Fibroblast of peridontal ligament (primary cell): ENCODE results near the gene METTL16.

Source experiments
- DNase-seq: peaks from one replicate; pipeline ENCODE4 v3.0.0-alpha.2; 2010; ENCODE audit errors: extremely low read depth

METTL16 gene

GRCh38 chr17:2380226-2380922 lies 131.3 kb downstream of the METTL16 start:
- DNase-seq, result no peak

- DNase-seq, result no peak
Observed at GRCh38 chr17:2379489-2380225, 132.0 kb downstream of the METTL16 start.

DNA sequence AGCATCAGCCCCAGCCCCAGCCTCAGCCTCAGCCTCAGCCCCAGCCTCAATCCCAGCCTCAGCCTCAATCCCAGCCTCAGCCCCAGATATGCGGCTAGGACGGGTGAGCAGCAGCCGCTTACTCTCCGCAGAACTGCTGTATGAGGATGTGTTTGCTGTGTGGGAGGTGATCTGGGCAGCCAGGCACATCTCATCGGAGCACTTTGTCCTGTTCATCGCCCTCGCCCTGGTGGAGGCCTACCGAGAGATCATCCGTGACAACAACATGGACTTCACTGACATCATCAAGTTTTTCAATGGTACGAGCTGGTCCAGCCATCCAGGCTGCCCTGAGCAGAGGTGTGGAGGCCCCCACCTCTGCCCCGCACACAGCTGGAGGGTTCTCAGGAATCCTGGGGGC lies 132.8 kb downstream of the METTL16 start:
- no peak for DNase-seq

- DNase-seq, result no peak
Observed at GRCh38 chr17:2377659-2378058, 134.0 kb downstream of the METTL16 start.

DNA sequence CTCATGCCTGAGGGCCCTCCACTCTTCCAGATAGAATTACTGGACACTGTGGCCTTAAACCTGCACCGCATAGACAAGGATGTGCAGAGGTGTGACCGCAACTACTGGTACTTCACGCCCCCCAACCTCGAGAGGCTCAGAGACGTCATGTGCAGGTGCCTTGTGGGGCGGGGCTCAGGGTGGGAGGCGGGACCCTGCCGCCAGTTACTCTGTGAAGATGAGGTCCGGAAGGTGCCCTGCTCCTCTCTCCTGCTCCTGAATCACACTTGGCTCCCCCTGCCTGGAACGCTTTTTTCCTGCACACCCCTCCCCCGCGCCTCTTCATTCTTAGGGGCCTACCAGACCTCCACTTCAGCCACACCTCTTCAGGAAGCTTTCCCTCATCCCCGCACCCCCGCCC lies 135.6 kb downstream of the METTL16 start:
- no peak for DNase-seq

GRCh38 chr17:2375406-2375805 lies 136.3 kb downstream of the METTL16 start:
- no peak for DNase-seq

- DNase-seq, result peak; percentile 7
Observed at GRCh38 chr17:2374549-2375285, 137.0 kb downstream of the METTL16 start.

- no peak for DNase-seq
Observed at GRCh38 chr17:2373179-2373578, 138.5 kb downstream of the METTL16 start.

GRCh38 chr17:2372681-2373080 lies 139.0 kb downstream of the METTL16 start:
- DNase-seq, result no peak

DNA sequence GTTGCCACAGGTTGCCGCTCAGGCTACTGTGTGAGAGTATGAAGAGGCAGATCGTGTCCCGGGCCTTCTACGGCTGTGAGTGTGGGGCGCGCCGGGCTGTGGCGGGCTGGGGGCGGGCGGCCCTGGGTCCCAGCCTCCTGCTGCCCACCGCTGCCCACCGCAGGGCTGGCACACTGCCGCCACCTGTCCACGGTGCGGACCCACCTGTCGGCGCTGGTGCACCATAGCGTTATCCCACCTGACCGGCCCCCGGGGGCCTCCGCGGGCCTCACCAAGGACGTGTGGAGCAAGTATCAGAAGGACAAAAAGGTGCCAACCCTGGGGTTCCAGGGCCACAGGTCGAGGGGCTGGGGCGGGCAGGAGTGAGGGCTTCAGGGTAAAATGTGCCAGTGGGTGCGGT lies 139.5 kb downstream of the METTL16 start:
- DNase-seq, result no peak

- no peak for DNase-seq
Observed at GRCh38 chr17:2371183-2372130, 140.2 kb downstream of the METTL16 start.

- no peak for DNase-seq
Observed at GRCh38 chr17:2370211-2370589, 141.5 kb downstream of the METTL16 start.

DNA sequence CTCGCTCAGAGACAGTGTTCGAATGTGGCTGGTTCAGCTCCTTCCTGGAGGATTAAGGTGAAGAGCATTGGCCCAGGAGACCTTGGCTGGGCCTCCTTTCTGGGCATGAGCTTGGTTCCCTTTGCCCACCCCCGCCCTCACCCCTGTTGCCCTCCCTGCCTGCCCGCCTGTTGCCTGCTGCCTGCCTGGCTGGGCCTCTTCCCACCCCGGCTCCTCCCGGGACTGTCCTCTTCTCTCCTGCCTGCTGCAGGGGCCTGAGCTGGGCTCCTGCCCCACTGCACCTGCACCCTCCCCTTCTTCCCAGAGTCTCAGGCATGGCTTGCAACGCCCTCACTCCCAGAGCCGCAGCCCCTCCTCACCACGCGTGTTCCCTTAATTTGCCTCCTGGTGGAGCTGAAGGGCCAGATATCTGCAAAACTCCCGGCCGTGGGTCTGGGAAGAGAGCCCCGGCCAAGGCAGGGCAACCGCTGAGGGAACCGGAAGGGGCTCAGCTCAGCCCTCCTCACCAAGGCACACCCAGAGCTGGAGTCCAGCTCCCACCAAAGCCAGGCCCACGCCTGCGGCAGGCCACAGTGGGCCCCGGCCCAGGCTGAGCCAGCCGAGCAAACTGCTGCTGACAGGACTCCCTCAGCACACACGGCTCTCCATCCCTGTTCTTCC lies 142.0 kb downstream of the METTL16 start:
- no peak for DNase-seq

DNA sequence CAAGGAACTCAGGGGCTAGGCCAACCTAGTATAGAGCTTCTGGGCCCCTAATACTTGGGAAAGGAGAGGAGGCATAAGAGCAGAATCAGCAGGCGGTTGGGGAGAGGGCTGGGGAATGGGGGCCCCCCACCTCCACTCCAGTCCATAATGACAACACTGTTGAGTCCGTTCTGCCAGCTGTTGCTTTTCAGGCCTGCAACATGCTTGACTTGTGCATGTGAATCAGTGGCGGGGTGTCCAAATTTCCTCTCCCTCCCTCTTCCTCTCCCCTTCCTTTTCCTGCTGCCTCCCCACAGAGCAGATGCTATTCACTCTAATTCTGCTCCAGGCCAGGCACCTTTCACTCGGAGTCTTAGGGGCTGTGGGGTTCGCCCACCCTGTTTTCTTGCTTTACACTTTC lies 142.6 kb downstream of the METTL16 start:
- DNase-seq, result no peak

DNA sequence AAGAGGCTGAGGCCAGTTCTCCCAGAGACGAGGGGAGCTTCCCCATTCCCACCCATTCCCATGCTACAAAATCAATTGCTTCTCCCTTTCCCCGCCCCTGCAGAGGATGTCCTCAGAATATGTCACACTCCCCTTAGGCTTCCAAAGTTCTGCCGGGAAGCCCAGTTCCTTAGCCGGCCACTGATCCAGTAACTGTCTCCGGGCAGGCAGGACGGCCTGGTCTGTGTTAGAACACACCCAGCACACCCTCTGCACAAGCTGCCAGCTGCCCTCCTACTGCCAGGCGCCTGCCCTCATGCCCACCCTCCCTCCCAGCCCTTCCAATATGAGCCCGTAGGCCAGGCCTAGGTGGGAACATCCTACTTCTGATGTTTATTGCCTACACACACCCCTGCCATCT lies 143.3 kb downstream of the METTL16 start:
- no peak for DNase-seq

DNA sequence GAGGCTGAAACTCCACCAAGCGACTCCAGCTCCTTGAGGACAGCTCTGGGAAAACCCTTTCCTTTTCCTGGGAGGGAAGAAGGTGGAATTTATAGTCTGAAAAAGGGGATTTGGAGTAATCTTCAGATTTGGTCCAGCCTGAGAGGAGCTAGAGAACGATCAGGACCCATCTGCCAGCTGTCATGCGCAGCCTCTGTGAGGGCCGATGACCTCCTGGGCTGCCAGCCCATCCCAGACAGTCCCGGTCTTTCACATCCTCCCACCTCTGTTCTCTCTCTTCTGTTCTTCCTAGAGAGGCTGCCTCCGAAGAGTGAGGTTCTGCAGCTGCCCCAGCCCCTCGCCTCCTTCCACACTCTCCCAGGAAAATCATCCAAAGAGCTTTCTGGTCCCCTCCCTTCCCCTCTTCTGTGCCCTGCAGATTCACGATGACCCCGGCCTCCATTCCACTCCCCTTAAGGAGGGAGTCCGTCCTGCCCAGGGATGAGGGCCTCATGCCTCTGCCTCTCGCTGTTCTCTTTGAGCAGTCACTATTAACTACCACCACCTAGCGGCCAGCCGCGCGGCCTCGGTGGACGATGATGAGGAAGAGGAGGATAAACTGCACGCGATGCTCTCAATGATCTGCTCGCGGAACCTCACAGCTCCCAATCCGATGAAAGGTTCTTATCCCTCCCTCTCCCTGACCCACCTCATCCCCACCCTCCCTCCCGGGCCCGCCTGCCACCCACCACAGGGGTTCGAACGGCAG lies 144.8 kb downstream of the METTL16 start:
- DNase-seq, result no peak
